Activated CD4-positive, alpha-beta T cell treated with anti-CD3 and anti-CD28 coated beads, Interleukin-2, amount 10 ng/mL, durations not matched to agents 7 days and 5 days (primary cell): ENCODE results near the gene PRELID2. TPM values are rescaled to one million over a fixed set of nuclear protein-coding genes. Genes with fewer than 3 reads are reported as not detected.

Source experiments
- CTCF ChIA-PET: fragments of 350-600 bp; sonication (Branson Sonifier 250); formaldehyde crosslinking; loops from one replicate; lab custom pipeline; 2021; ENCODE audit warnings: antibody characterized with exemption; lab: Charles Lee
- POLR2A ChIA-PET: fragments of 350-600 bp; sonication (Branson Sonifier 250); formaldehyde crosslinking; loops from one replicate; lab custom pipeline; 2021; ENCODE audit warnings: antibody characterized with exemption; lab: Charles Lee
- DNase-seq: peaks from one replicate; pipeline ENCODE4 v3.0.0-alpha.2; 2020
- H3K27ac Mint-ChIP-seq: one replicate; pipeline ENCODE4 v1.8.0; 2021; ENCODE audit warnings: mild to moderate bottlenecking, moderate library complexity, mixed read lengths
- H3K27me3 Mint-ChIP-seq: one replicate; pipeline ENCODE4 v1.8.0; 2021; ENCODE audit warnings: mixed read lengths
- H3K36me3 Mint-ChIP-seq: one replicate; pipeline ENCODE4 v1.8.0; 2021; ENCODE audit warnings: low read depth, mixed read lengths
- H3K4me1 Mint-ChIP-seq: one replicate; pipeline ENCODE4 v1.8.0; 2021; ENCODE audit warnings: mixed read lengths
- H3K4me3 Mint-ChIP-seq: one replicate; pipeline ENCODE4 v1.8.0; 2021; ENCODE audit warnings: mild to moderate bottlenecking, moderate library complexity, mixed read lengths
- H3K9me3 Mint-ChIP-seq: one replicate; pipeline ENCODE4 v1.8.0; 2021; ENCODE audit warnings: mixed read lengths
- total RNA-seq, 2 experiments: library from RNA; stranded (reverse); gene quantifications; one replicate each; pipeline ENCODE4 v1.2.3, GENCODE V29; 2021

Gene PRELID2
- total RNA-seq, 2 experiments from 2014 or later: 1.6 to 1.8 TPM

GRCh38 chr5:145833631-145834200 lies 1.4 kb downstream of the PRELID2 start:
- ChIA-PET POLR2A (no interaction called here), CTCF (no interaction called here)
- H3K4me3 Mint-ChIP-seq: no peak overlapping the region
- no peaks in the 10 kb centered on the region for H3K9me3 Mint-ChIP-seq
- peaks cover 13% of the 10 kb centered on the region for H3K27me3 Mint-ChIP-seq
- no peak overlapping the region for H3K27ac Mint-ChIP-seq
- DNase-seq: no peak
- peaks cover 21% of the 10 kb centered on the region for H3K4me1 Mint-ChIP-seq
- H3K36me3 Mint-ChIP-seq: no peaks in the 10 kb centered on the region

GRCh38 chr5:145830594-145830993 lies 4.5 kb downstream of the PRELID2 start:
- CTCF ChIA-PET: interaction anchor here (0.6 kb wide), 1 partner anchor 104 kb away, joined by 4 read pairs; no protein-coding TSS in a partner anchor
- POLR2A ChIA-PET: no interaction called here

GRCh38 chr5:145829708-145830361 lies 5.3 kb downstream of the PRELID2 start:
- ChIA-PET CTCF (no interaction called here), POLR2A (no interaction called here)
- Mint-ChIP-seq H3K27ac (no peak overlapping the region), H3K4me1 (peaks cover 13% of the 10 kb centered on the region), H3K36me3 (no peaks in the 10 kb centered on the region), H3K4me3 (no peak overlapping the region), H3K9me3 (no peaks in the 10 kb centered on the region), H3K27me3 (peaks cover 7% of the 10 kb centered on the region)
- no peak for DNase-seq

More at GRCh38 chr5:145830594-145830993, 4.5 kb downstream of the PRELID2 start:
- Mint-ChIP-seq H3K9me3 (no peaks in the 10 kb centered on the region), H3K4me3 (no peak overlapping the region), H3K4me1 (peaks cover 15% of the 10 kb centered on the region), H3K36me3 (no peaks in the 10 kb centered on the region), H3K27me3 (peaks cover 7% of the 10 kb centered on the region), H3K27ac (no peak overlapping the region)
- no peak for DNase-seq

DNA sequence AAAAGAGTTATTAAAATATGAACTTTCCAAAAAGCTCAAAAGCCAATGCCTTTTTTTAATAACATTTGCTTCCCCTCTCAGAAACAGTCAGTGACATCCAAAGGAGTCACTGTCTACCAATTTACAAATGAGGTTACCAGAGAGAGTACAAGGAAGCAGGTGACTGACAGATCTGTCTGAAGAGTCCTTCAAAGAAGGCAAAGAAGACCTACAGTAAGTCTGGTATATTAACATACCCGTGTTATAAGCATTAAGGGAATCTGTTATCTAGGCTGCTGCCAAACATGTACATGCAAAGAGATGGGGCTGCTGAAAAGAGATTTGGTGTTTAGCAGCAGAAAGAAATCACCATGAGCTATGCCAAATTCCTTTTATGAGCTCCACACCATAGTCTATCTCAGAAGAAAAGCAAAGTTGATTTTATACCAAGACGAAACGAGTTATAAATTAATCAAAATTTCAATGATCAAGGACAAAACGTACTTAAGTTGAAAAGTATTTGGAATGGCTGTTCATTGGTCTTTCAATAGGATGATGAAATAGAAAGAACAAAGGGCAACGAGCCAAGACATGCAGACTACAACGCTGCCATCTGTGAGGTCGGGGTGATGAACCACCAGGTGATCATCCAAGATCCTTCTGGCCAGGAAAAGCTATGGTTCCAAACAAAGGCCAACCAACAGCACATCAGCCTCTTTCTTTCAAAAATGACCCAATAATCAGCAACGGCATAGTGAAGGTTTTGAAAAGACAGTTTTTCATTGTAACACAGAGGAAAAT lies 8.1 kb downstream of the PRELID2 start:
- ChIA-PET POLR2A (no interaction called here), CTCF (interaction anchor here (0.6 to 1.5 kb wide), 2 partner anchors 142 to 146 kb away, joined by 3 to 4 read pairs; no protein-coding TSS in a partner anchor)
- no peak for DNase-seq
- H3K36me3 Mint-ChIP-seq: no peaks in the 10 kb centered on the region
- H3K4me3 Mint-ChIP-seq: no peak overlapping the region
- peaks cover 2% of the 10 kb centered on the region for H3K27me3 Mint-ChIP-seq
- H3K27ac Mint-ChIP-seq: no peak overlapping the region
- no peaks in the 10 kb centered on the region for H3K9me3 Mint-ChIP-seq
- peaks cover 13% of the 10 kb centered on the region for H3K4me1 Mint-ChIP-seq

DNA sequence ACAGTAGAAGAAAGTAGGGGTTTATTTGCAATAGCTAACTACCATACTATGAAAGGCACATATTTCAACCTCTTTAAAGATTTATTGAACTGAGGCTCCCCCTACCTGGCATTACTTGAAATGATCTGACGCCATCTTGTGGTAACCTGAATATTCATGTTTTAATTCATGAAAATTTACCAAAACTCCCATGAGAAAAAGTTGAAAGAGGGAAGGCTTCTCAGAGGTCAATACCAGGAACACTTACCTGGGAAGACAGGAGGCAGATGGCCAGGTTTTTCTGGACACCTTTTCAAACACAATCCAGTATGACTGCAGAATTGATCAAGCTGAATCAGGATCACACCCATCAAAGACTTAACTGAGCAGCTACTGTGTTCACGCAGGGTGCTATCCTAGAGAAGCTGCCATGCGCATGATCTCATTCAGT lies 9.4 kb downstream of the PRELID2 start:
- CTCF ChIA-PET: interaction anchor here (1.5 kb wide), 1 partner anchor 145 kb away, joined by 4 read pairs; no protein-coding TSS in a partner anchor
- POLR2A ChIA-PET: no interaction called here

DNA sequence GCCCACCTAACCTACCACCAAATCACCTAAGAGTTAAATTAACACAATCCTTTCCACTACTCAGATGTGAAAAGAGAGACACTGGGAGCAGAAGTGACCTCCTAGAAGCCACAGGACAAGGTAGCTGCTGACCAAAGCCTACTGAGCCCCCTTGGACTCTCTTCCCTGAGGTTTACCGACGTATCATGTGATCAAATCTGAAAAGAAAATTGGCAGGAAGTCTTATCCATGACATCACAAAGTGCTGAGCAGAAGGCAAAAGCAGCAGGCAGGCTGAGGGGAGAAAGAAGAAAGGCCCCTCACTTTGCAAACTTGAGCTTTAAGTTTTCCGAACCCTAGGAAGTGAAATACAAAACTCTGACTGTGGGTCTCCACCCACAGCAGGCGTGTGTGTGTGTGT lies 11.1 kb downstream of the PRELID2 start:
- Mint-ChIP-seq H3K27ac (no peak overlapping the region), H3K27me3 (peaks cover 2% of the 10 kb centered on the region), H3K36me3 (no peaks in the 10 kb centered on the region), H3K4me1 (no peaks in the 10 kb centered on the region), H3K4me3 (no peak overlapping the region), H3K9me3 (no peaks in the 10 kb centered on the region)
- no peak for DNase-seq
- ChIA-PET POLR2A (no interaction called here), CTCF (interaction anchor here (0.8 to 1.1 kb wide), 2 partner anchors 87 to 127 kb away, joined by 3 read pairs; no protein-coding TSS in a partner anchor)

More for the DNA sequence above, 9.4 kb downstream of the PRELID2 start:
- H3K36me3 Mint-ChIP-seq: no peaks in the 10 kb centered on the region
- H3K27me3 Mint-ChIP-seq: peaks cover 2% of the 10 kb centered on the region
- H3K27ac Mint-ChIP-seq: no peak overlapping the region
- peaks cover 11% of the 10 kb centered on the region for H3K4me1 Mint-ChIP-seq
- peak; percentile 24 for DNase-seq
- no peaks in the 10 kb centered on the region for H3K9me3 Mint-ChIP-seq
- H3K4me3 Mint-ChIP-seq: no peak overlapping the region

DNA sequence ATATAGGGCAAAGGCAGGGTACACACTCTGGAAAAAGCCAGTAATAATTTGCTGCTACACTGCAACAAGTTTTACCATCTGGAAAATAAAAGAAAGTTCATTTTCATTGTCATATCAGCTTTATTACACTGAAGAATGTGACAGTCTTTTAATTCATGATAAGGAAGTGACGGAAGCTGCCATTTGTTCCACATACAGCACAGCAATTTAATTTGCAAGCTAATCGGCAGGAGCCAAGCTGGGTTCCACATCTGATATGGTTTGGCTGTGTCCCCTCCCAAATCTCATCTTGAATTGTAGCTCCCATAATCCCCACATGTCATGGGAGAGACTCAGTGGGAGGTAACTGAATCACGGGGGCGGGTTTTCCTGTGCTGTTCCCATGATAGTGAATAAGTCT lies 16.5 kb downstream of the PRELID2 start:
- no peak overlapping the region for H3K4me3 Mint-ChIP-seq
- no peaks in the 10 kb centered on the region for H3K4me1 Mint-ChIP-seq
- H3K27ac Mint-ChIP-seq: no peak overlapping the region
- H3K36me3 Mint-ChIP-seq: no peaks in the 10 kb centered on the region
- H3K27me3 Mint-ChIP-seq: peaks cover 2% of the 10 kb centered on the region
- no peaks in the 10 kb centered on the region for H3K9me3 Mint-ChIP-seq
- no peak for DNase-seq
- CTCF ChIA-PET: no interaction called here
- POLR2A ChIA-PET: no interaction called here

GRCh38 chr5:145812877-145813276 lies 22.3 kb downstream of the PRELID2 start:
- no peak for DNase-seq
- Mint-ChIP-seq H3K9me3 (no peaks in the 10 kb centered on the region), H3K36me3 (no peaks in the 10 kb centered on the region), H3K27me3 (peaks cover 2% of the 10 kb centered on the region), H3K4me1 (no peaks in the 10 kb centered on the region), H3K4me3 (no peak overlapping the region), H3K27ac (no peak overlapping the region)
- ChIA-PET CTCF (interaction anchor here (0.8 kb wide), 1 partner anchor 12 kb away, joined by 4 read pairs; no protein-coding TSS in a partner anchor), POLR2A (no interaction called here)

GRCh38 chr5:145811834-145812625 lies 23.1 kb downstream of the PRELID2 start:
- no peak for DNase-seq
- Mint-ChIP-seq H3K27me3 (peaks cover 2% of the 10 kb centered on the region), H3K36me3 (no peaks in the 10 kb centered on the region), H3K27ac (no peak overlapping the region), H3K9me3 (no peaks in the 10 kb centered on the region), H3K4me3 (no peak overlapping the region), H3K4me1 (no peaks in the 10 kb centered on the region)
- ChIA-PET POLR2A (no interaction called here), CTCF (interaction anchor here (0.6 to 0.7 kb wide), 2 partner anchors 544 to 1252 kb away, joined by 3 read pairs; no protein-coding TSS in a partner anchor)

- Mint-ChIP-seq H3K36me3 (no peaks in the 10 kb centered on the region), H3K27me3 (no peaks in the 10 kb centered on the region)
Observed at GRCh38 chr5:145806923-145807322, 28.2 kb downstream of the PRELID2 start.

DNA sequence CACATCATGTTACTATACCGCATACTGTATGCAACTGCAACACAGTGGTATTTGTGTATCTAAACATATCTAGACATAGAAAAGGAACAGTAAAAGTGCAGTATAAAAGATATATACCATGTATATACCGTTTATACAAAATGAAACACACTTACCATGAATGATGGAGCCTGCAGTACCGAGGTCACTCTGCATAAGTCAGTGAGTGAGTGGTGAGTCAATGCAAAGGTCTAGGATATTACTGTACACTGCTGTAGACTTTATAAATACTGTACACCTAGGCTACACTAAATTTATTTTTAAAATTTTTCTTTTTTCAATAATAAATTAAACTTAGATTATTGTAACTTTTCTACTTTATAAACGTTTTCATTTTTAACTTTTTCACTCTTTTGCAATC lies 29.3 kb downstream of the PRELID2 start:
- no peaks in the 10 kb centered on the region for H3K36me3 Mint-ChIP-seq
- H3K9me3 Mint-ChIP-seq: no peaks in the 10 kb centered on the region
- no peaks in the 10 kb centered on the region for H3K27me3 Mint-ChIP-seq
- POLR2A ChIA-PET: no interaction called here
- no peak overlapping the region for H3K27ac Mint-ChIP-seq
- CTCF ChIA-PET: no interaction called here
- no peak for DNase-seq
- no peak overlapping the region for H3K4me3 Mint-ChIP-seq
- H3K4me1 Mint-ChIP-seq: no peaks in the 10 kb centered on the region

More at GRCh38 chr5:145806923-145807322, 28.2 kb downstream of the PRELID2 start:
- Mint-ChIP-seq H3K4me3 (no peak overlapping the region), H3K4me1 (no peaks in the 10 kb centered on the region), H3K27ac (no peak overlapping the region), H3K9me3 (no peaks in the 10 kb centered on the region)
- POLR2A ChIA-PET: no interaction called here
- DNase-seq: no peak
- CTCF ChIA-PET: no interaction called here

GRCh38 chr5:145804701-145805100 lies 30.4 kb downstream of the PRELID2 start:
- Mint-ChIP-seq H3K4me3 (no peak overlapping the region), H3K27me3 (no peaks in the 10 kb centered on the region), H3K36me3 (no peaks in the 10 kb centered on the region), H3K27ac (no peak overlapping the region), H3K4me1 (no peaks in the 10 kb centered on the region), H3K9me3 (no peaks in the 10 kb centered on the region)
- POLR2A ChIA-PET: no interaction called here
- DNase-seq: no peak
- CTCF ChIA-PET: interaction anchor here (0.6 to 0.9 kb wide), 2 partner anchors 13 to 15 kb away, joined by 3 to 4 read pairs; no protein-coding TSS in a partner anchor
